Mesodermal cell (in vitro differentiated cells): ENCODE measurements around the gene HEXIM2.
A peak's percentile ranks its signal among the peaks of the same experiment; 100 is the strongest.

Experiments
- H3K27ac ChIP-seq: 2 replicates; pipeline ENCODE4 v1.7.0; 2013; ENCODE audit warnings: mild to moderate bottlenecking, low read depth, low read length, moderate library complexity; ENCODE audit not compliant: severe bottlenecking
- H3K36me3 ChIP-seq: 2 replicates; pipeline ENCODE4 v1.7.1; 2013; ENCODE audit warnings: mild to moderate bottlenecking, low read length, moderate library complexity; ENCODE audit not compliant: control insufficient read depth, insufficient read depth
- H3K4me1 ChIP-seq: one replicate; pipeline ENCODE4 v1.7.1; 2013; ENCODE audit warnings: mild to moderate bottlenecking, low read length; ENCODE audit not compliant: insufficient read depth, control insufficient read depth, poor library complexity, severe bottlenecking
- H3K4me3 ChIP-seq: 2 replicates; pipeline ENCODE4 v1.7.0; 2013; ENCODE audit warnings: low read length, control low read depth, mild to moderate bottlenecking; ENCODE audit not compliant: insufficient read depth, poor library complexity, severe bottlenecking; ENCODE audit errors: extremely low read depth
- H3K9me3 ChIP-seq: 2 replicates; pipeline ENCODE4 v1.7.1; 2013; ENCODE audit warnings: mild to moderate bottlenecking, low read length, moderate library complexity; ENCODE audit not compliant: control insufficient read depth
- WGBS, 2 experiments: methylation state at CpG; one replicate each; pipeline ENCODE4 v1.1.5; 2013; ENCODE audit warnings: missing lambda C conversion rate in 2 of 2; ENCODE audit not compliant: insufficient coverage in 2 of 2; 5-methylcytosine and 5-hydroxymethylcytosine counted together

HEXIM2 gene

GRCh38 chr17:45128331-45128730, 33.3 kb upstream of the HEXIM2 start:
- Histone ChIP-seq H3K4me1 (peaks cover 55% of the 10 kb centered on the region), H3K36me3 (no peaks in the 10 kb centered on the region), H3K27ac (no peak overlapping the region), H3K9me3 (no peaks in the 10 kb centered on the region), H3K4me3 (no peak overlapping the region)
- WGBS, 2 experiments, result 100% methylated on average over 1 of the region's 5 CpGs; no CpG with 5 or more reads in 1 of the 2 experiments

DNA sequence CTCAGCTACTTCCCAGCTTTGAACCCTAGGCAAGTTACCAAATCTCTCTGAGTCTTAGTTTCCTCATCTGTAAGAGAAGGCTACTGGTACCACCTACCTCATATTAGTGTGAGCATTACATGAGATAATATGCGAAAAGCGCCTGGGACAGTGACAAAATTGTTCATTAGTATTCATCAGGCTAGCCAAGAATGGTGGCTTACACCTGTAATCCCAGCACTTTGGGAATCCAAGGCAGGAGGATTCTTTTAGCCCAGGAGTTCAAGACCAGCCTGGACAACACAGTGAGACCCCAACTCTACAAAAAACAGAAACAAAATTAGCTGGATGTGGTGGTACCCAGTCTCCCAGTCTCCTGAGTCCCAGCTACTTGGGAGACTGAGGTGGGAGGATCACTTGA, 32.7 kb upstream of the HEXIM2 start:
- H3K27ac ChIP-seq, result no peak overlapping the region
- no peak overlapping the region for H3K4me3 ChIP-seq
- H3K36me3 ChIP-seq, result no peaks in the 10 kb centered on the region
- no peaks in the 10 kb centered on the region for H3K9me3 ChIP-seq
- 83 to 100% methylated on average over 2 of the region's 2 CpGs for WGBS, 2 experiments
- peaks cover 49% of the 10 kb centered on the region for H3K4me1 ChIP-seq

- WGBS, 2 experiments, result 83 to 86% methylated on average over 5 to 7 of the region's 10 CpGs
- Histone ChIP-seq H3K4me3 (no peak overlapping the region), H3K27ac (peak overlapping the region; percentile 37), H3K4me1 (peaks cover 44% of the 10 kb centered on the region), H3K36me3 (no peaks in the 10 kb centered on the region), H3K9me3 (no peaks in the 10 kb centered on the region)
Observed at GRCh38 chr17:45129426-45129939, 32.2 kb upstream of the HEXIM2 start.

DNA sequence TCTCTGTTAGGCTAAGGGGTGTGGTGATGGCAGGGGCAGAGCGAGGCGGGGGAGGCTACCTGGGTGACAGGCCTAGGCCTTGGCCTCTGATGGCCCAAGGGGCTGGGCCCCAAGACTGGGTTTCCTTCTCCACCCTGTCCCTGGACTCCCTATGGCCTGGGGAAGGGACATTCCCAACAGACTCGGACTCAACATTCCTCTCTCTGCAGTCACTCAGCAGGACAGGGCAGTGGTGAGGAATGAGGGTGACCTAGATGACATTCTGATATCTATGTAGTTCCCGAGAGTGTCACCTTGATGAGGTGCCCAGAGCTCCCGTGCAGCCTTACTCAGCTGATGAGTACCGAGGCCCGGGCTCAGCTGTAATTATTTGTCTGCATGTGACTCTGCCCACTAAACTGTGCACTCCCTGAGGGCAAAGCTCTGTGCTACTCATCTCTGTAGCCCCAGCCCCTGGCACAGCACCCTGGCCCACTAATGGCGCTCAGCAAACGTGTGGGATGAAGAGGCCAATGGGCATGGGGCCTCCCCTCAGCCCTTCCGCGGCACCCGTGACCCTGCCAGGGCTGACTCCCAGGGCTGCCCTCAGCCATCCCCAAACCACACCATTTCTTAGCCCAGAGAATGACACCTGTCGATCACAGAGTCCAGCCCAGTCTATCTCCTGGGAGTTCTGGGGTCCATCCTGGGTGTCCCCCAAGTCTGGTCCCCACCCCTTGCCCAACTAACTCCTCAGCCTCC, 31.6 kb upstream of the HEXIM2 start:
- H3K4me3 ChIP-seq, result no peak overlapping the region

GRCh38 chr17:45130681-45131615, 30.7 kb upstream of the HEXIM2 start:
- Histone ChIP-seq H3K27ac (no peak overlapping the region), H3K4me3 (peak overlapping the region; percentile 67), H3K36me3 (no peaks in the 10 kb centered on the region), H3K9me3 (no peaks in the 10 kb centered on the region), H3K4me1 (peaks cover 37% of the 10 kb centered on the region)
- 94% methylated on average over 12 to 17 of the region's 17 CpGs for WGBS, 2 experiments

More for the DNA sequence above, 31.6 kb upstream of the HEXIM2 start:
- no peaks in the 10 kb centered on the region for H3K9me3 ChIP-seq
- WGBS, 2 experiments, result 86 to 87% methylated on average over 11 to 12 of the region's 13 CpGs
- peaks cover 38% of the 10 kb centered on the region for H3K4me1 ChIP-seq
- H3K27ac ChIP-seq, result peak overlapping the region; percentile 37
- H3K36me3 ChIP-seq, result no peaks in the 10 kb centered on the region

DNA sequence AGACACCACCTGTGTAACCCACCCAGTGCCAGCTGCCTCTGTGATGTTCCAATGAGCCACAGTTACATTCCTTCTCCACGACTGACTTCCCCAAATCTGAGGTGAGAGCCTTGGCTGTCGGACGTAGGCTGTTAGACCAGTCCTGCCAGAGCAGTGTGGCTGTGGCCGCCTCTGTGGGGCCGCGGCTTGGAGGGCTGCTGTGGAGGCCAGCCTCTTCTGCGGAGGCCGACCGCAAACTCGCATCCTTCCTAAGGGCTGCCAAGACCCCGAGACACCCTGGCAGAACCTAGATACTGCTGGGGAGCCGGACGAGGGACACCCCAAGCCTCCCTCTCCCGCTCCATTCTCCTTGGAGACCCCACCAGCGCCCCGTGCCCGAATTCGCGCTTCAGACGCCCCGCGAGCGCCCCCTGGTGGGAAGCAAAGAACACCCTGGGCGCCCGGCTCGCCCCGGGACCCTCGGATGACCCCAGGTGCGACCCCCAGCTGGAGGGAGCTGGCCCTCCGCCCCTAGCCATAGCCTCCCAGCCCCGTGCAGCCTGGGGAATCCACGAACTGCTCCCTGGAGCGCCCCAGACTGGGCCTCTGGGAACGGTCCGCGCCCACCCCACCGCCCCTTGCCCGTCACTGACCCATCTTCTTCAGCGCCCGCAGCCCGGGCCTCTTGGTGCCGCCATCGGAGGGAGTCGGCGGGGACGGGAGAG, 29.9 kb upstream of the HEXIM2 start:
- H3K9me3 ChIP-seq, result no peaks in the 10 kb centered on the region
- H3K4me1 ChIP-seq, result peaks cover 33% of the 10 kb centered on the region
- peak overlapping the region; percentile 49 for H3K27ac ChIP-seq
- no peaks in the 10 kb centered on the region for H3K36me3 ChIP-seq
- WGBS, 2 experiments, result 8 to 19% methylated on average over 25 to 40 of the region's 46 CpGs
- peak overlapping the region; percentile 67 for H3K4me3 ChIP-seq

GRCh38 chr17:45132320-45132571, 29.4 kb upstream of the HEXIM2 start, which contains the start of gene PLCD3:
Gene PLCD3, minus strand, starts transcription at chr17:45132515. Its CDS starts 105 bp downstream, at chr17:45132410.
- H3K36me3 ChIP-seq, result no peaks in the 10 kb centered on the region
- H3K9me3 ChIP-seq, result no peaks in the 10 kb centered on the region
- peaks cover 28% of the 10 kb centered on the region for H3K4me1 ChIP-seq
- peak within 1 kb of the TSS; percentile 67 for H3K4me3 ChIP-seq
- WGBS, 2 experiments, result 0% methylated on average over 15 to 17 of the region's 36 CpGs
- peak within 1 kb of the TSS; percentile 85 for H3K27ac ChIP-seq

- Histone ChIP-seq H3K27ac (peak overlapping the region; percentile 85), H3K4me3 (peak overlapping the region; percentile 67), H3K9me3 (no peaks in the 10 kb centered on the region), H3K4me1 (peaks cover 23% of the 10 kb centered on the region), H3K36me3 (no peaks in the 10 kb centered on the region)
- 2 to 3% methylated on average over 42 to 63 of the region's 71 CpGs for WGBS, 2 experiments
Observed at GRCh38 chr17:45132572-45133463, 28.9 kb upstream of the HEXIM2 start.

DNA sequence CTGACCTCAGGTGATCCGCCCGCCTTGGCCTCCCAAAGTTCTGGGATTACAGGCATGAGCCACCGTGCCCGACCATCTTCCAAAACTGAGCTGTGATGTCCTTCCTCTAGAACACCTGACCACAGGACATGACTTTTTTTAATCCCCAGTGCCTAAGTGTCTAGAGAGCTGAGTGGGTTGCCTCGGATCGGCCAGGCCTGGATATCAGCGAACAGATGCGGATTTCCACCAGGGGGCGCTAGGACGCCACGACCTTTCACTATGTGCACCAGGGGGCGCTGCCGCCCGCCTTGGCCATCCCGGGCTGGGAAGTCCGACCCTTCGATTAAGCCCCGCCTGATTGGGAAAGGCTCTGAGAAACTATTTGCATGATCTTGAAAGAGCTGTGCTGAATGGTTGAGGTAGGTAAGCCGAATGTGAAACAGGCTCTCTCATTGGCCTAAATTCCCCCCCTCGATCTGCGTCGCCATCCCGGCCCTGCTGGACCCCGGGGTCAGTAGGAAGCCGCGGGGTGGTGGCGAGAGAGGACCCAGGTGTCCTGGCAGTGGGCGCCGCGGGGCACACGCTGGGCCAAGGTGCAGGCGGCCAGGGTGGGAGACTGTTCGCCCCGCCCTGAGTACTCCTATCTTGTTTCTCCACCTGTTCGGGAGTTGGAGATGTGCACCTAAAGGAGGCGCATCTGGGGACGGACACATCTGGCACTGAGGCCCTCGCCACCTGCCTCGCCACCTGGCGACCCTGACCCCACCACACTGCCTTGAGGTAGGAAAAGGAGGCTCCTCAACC, 26.3 kb upstream of the HEXIM2 start, which contains the start of gene ACBD4:
Gene ACBD4, plus strand, starts transcription at position 496 of the 786 bp plus-strand sequence. CDS start 458 bp downstream, outside the sequence.
- 27 to 28% methylated on average over 33 to 38 of the region's 40 CpGs for WGBS, 2 experiments
- H3K36me3 ChIP-seq, result no peaks in the 10 kb centered on the region
- H3K4me3 ChIP-seq, result peak within 1 kb of the TSS; percentile 28
- H3K9me3 ChIP-seq, result no peaks in the 10 kb centered on the region
- no peak within 1 kb of the TSS for H3K27ac ChIP-seq
- H3K4me1 ChIP-seq, result peaks cover 9% of the 10 kb centered on the region
